Endothelial cell of umbilical vein (primary cell): ENCODE results near the gene ASAP2. TPM values are rescaled to one million over a fixed set of nuclear protein-coding genes. Genes with fewer than 3 reads are reported as not detected.

ENCODE experiments used
- BruUV-seq: library from RNA; stranded (reverse); fragments of 400-500 nt; replicated peaks from 2 replicates; lab custom pipeline; 2021; lab: Mats Ljungman, UMichigan
- CTCF ChIA-PET: fragments of 300-600, 350-600 bp; sonication (Branson Sonifier 250); formaldehyde crosslinking; loops from one replicate; lab custom pipeline; 2021; ENCODE audit warnings: antibody characterized with exemption, inconsistent platforms; lab: Charles Lee
- POLR2A ChIA-PET: fragments of 300-600, 350-600 bp; sonication (Branson Sonifier 250); formaldehyde crosslinking; loops from one replicate; lab custom pipeline; 2021; ENCODE audit warnings: antibody characterized with exemption, inconsistent platforms; lab: Charles Lee
- DNase-seq: peaks from one replicate; pipeline ENCODE4 v3.0.0-alpha.2; 2011; ENCODE audit warnings: low read depth, low spot score
- FAIRE-seq: peaks from 2 replicates; lab custom pipeline; 2011; peaks lifted over from hg19 to GRCh38; lab: Jason Lieb, UNC
- H2AFZ ChIP-seq: 2 replicates; pipeline ENCODE4 v1.6.0; 2012; ENCODE audit warnings: low read depth, low read length, control low read depth, inconsistent platforms
- H3K27ac ChIP-seq: 2 replicates; pipeline ENCODE4 v1.5.1; 2011; ENCODE audit warnings: low read depth, mild to moderate bottlenecking, control low read depth, low read length, moderate library complexity; ENCODE audit not compliant: insufficient read depth
- H3K27me3 ChIP-seq, 2 experiments: 2 replicates each; pipeline versions ENCODE4 v1.6.0 to v1.6.1; 2011; ENCODE audit warnings: low read length in 2 of 2, mixed read lengths in 1 of 2; ENCODE audit not compliant: control insufficient read depth in 2 of 2, insufficient read depth in 2 of 2
- H3K36me3 ChIP-seq, 2 experiments: 2 replicates in 1 of 2; 3 replicates in 1 of 2; pipeline ENCODE4 v1.5.1; 2011; ENCODE audit warnings: low read length in 2 of 2, mild to moderate bottlenecking in 1 of 2, moderate library complexity in 1 of 2; ENCODE audit not compliant: control insufficient read depth in 2 of 2, insufficient read depth in 2 of 2; ENCODE audit errors: extremely low read depth in 1 of 2
- H3K4me1 ChIP-seq: 3 replicates; pipeline ENCODE4 v1.5.1; 2011; ENCODE audit warnings: mild to moderate bottlenecking, low read length; ENCODE audit not compliant: control insufficient read depth, insufficient read depth; ENCODE audit errors: extremely low read depth
- H3K4me2 ChIP-seq: 2 replicates; pipeline ENCODE4 v1.6.1; 2011; ENCODE audit warnings: low read length, control low read depth, mixed read lengths; ENCODE audit not compliant: insufficient read depth
- H3K4me3 ChIP-seq, 3 experiments: fragments of 200-600 bp in 1 of 3; sonication (generic), shearing (Covaris generic) in 1 of 3; replicated peaks in 1 of 3; 2 replicates each; pipeline ENCODE4 v1.5.1; 2011 to 2016; ENCODE audit warnings: control low read depth in 3 of 3, low read length in 3 of 3, mild to moderate bottlenecking in 2 of 3, inconsistent platforms in 1 of 3, low read depth in 1 of 3, moderate library complexity in 1 of 3; ENCODE audit not compliant: insufficient read depth in 1 of 3
- H3K79me2 ChIP-seq: 2 replicates; pipeline ENCODE4 v1.6.0; 2012; ENCODE audit warnings: low read length, inconsistent platforms; ENCODE audit not compliant: control insufficient read depth, insufficient read depth
- H3K9ac ChIP-seq: replicated peaks from 2 replicates; pipeline ENCODE3; 2011; ENCODE audit warnings: low read length, control low read depth; ENCODE audit not compliant: insufficient read depth; ENCODE audit errors: extremely low read depth
- H3K9me1 ChIP-seq: replicated peaks from 3 replicates; pipeline ENCODE4 v1.6.0; 2011; ENCODE audit warnings: mild to moderate bottlenecking, low read length; ENCODE audit not compliant: control insufficient read depth, insufficient read depth; ENCODE audit errors: extremely low read depth
- H3K9me3 ChIP-seq: replicated peaks from 2 replicates; pipeline ENCODE4 v1.5.1; 2012; ENCODE audit warnings: low read length, inconsistent platforms; ENCODE audit not compliant: control insufficient read depth, insufficient read depth
- H4K20me1 ChIP-seq: replicated peaks from 2 replicates; pipeline ENCODE3; 2011; ENCODE audit warnings: mild to moderate bottlenecking, low read length; ENCODE audit not compliant: control insufficient read depth, insufficient read depth; ENCODE audit errors: extremely low read depth
- EZH2 ChIP-seq: IDR thresholded peaks from 2 replicates; pipeline ENCODE4 v1.6.1; 2012; ENCODE audit warnings: borderline replicate concordance, low read depth, mild to moderate bottlenecking, moderate library complexity, low read length, inconsistent platforms; ENCODE audit not compliant: severe bottlenecking
- FOS ChIP-seq: IDR thresholded peaks from 2 replicates; pipeline ENCODE4 v1.6.1; 2011; ENCODE audit warnings: mild to moderate bottlenecking, low read length, moderate library complexity, borderline replicate concordance; ENCODE audit not compliant: insufficient read depth
- GATA2 ChIP-seq: IDR thresholded peaks from 2 replicates; pipeline ENCODE4 v1.7.0; 2011; ENCODE audit warnings: low read depth, mild to moderate bottlenecking, moderate library complexity, mixed read lengths, low read length; ENCODE audit not compliant: insufficient read length, insufficient read depth
- JUN ChIP-seq: IDR thresholded peaks from 2 replicates; pipeline ENCODE4 v1.6.1; 2011; ENCODE audit warnings: borderline replicate concordance, low read depth; ENCODE audit not compliant: insufficient read length, insufficient read depth
- MYC ChIP-seq: IDR thresholded peaks from one replicate; pipeline ENCODE4 v1.6.1; 2011; ENCODE audit warnings: mild to moderate bottlenecking, low read depth, low read length
- POLR2A ChIP-seq: IDR thresholded peaks from 2 replicates; pipeline ENCODE4 v1.6.1; 2012; ENCODE audit warnings: low read depth, mild to moderate bottlenecking, control low read depth, low read length
- POLR2AphosphoS5 ChIP-seq: IDR thresholded peaks from 2 replicates; pipeline ENCODE4 v1.6.1; 2012; ENCODE audit warnings: low read depth, mild to moderate bottlenecking, control low read depth, low read length, moderate library complexity; ENCODE audit not compliant: insufficient read depth
- dilution Hi-C: fragments of 300-500 bp; cut with MboI; formaldehyde crosslinking; loops from one replicate; pipeline ENCODE4 v1.15.0; 2019; ENCODE audit warnings: low sequenced_read_pairs; ENCODE audit not compliant: extremely low pct_ligation_motif_present
- intact Hi-C: fragments of 100-400 bp; cut with micrococcal nuclease; formaldehyde crosslinking; loops from one replicate; pipeline ENCODE4 v1.10.0; 2022
- polyA plus RNA-seq, 4 experiments: library from polyadenylated mRNA; depleted of rRNA in 3 of 4; stranded (reverse) in 3 of 4; unstranded in 1 of 4; fragments of >200 nt; gene quantifications; 2 replicates each; pipeline versions ENCODE4 v1.2.1 to v1.2.3, GENCODE V29; 2011 to 2012; ENCODE audit warnings: missing spikeins in 1 of 4
- total RNA-seq: library from RNA; stranded (reverse); gene quantifications from 2 replicates; pipeline ENCODE4 v1.2.3, GENCODE V29; 2021
- TF ChIP-seq, protein P1 (sequence below): IDR thresholded peaks from 2 replicates; pipeline ENCODE4 v1.6.1; 2011; ENCODE audit not compliant: insufficient read depth, insufficient read length
- TF ChIP-seq, protein P2 (sequence below), 2 donors: IDR thresholded peaks; 1 replicate in 1 of 2; 2 replicates in 1 of 2; pipeline ENCODE4 v1.5.1; 2011; ENCODE audit warnings: low read length in 2 of 2, mild to moderate bottlenecking in 2 of 2, moderate library complexity in 2 of 2, control low read depth in 1 of 2, inconsistent platforms in 1 of 2, low read depth in 1 of 2; ENCODE audit not compliant: insufficient read depth in 1 of 2; ENCODE audit errors: extremely low read depth in 1 of 2

ASAP2 gene
- total and polyA plus RNA-seq, 2 donors (not counting 3 experiments of a cell fraction or from before 2014, with no cell fraction given) = 31.1 to 79.2 TPM

DNA sequence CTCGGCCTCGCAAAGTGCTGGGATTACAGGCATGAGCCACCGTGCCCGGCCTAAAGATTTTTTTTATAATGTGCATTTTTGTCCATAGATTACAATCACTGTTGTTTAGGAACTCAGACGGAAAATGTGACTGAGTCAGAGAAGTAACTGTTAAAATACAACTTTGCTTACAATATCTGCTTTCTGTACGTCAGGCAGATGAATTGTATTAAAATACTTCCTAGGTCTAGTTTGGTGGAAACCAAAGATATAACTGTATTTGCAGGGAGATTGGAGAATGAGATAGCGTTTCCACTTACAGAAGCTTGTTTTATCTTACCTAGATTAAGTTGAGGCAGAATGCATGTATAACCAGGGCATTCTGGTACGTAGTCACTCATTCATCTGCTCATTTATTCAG lies 36.7 kb downstream of the ASAP2 start:
- CTCF ChIA-PET = interaction anchor here (0.6 to 2.1 kb wide), 4 partner anchors 20 to 73 kb away, joined by 3 to 5 read pairs (median 4); no protein-coding TSS in a partner anchor
- Histone ChIP-seq H3K9me3 (no peaks in the 10 kb centered on the region), H3K9ac (no peak overlapping the region), H3K27ac (no peak overlapping the region), H3K27me3 (no peaks in the 10 kb centered on the region), H3K4me2 (no peak overlapping the region), H3K9me1 (no peaks in the 10 kb centered on the region), H3K4me1 (peaks cover 26% of the 10 kb centered on the region), H3K79me2 (peaks cover 98% of the 10 kb centered on the region), H3K36me3 (no peaks in the 10 kb centered on the region), H3K4me3 (no peak overlapping the region), H4K20me1 (no peaks in the 10 kb centered on the region), H2AFZ (no peak overlapping the region)
- TF ChIP-seq, protein P1, sequence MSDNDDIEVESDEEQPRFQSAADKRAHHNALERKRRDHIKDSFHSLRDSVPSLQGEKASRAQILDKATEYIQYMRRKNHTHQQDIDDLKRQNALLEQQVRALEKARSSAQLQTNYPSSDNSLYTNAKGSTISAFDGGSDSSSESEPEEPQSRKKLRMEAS = no peak
- TF ChIP-seq POLR2A (no peak), JUN (no peak), EZH2 (no peak), GATA2 (no peak), MYC (no peak), POLR2AphosphoS5 (no peak), FOS (no peak)
- TF ChIP-seq, protein P2, sequence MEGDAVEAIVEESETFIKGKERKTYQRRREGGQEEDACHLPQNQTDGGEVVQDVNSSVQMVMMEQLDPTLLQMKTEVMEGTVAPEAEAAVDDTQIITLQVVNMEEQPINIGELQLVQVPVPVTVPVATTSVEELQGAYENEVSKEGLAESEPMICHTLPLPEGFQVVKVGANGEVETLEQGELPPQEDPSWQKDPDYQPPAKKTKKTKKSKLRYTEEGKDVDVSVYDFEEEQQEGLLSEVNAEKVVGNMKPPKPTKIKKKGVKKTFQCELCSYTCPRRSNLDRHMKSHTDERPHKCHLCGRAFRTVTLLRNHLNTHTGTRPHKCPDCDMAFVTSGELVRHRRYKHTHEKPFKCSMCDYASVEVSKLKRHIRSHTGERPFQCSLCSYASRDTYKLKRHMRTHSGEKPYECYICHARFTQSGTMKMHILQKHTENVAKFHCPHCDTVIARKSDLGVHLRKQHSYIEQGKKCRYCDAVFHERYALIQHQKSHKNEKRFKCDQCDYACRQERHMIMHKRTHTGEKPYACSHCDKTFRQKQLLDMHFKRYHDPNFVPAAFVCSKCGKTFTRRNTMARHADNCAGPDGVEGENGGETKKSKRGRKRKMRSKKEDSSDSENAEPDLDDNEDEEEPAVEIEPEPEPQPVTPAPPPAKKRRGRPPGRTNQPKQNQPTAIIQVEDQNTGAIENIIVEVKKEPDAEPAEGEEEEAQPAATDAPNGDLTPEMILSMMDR (IDR thresholded peaks at IDR 0.05; ENCODE audit: extremely low read depth in 1 of 2, insufficient read depth in 1 of 2, low read depth in 1 of 2, low read length in 2 of 2) = no peak
- dilution Hi-C loops (no loop called here), intact Hi-C loops (no loop called here)
- POLR2A ChIA-PET = no interaction called here
- DNase-seq (peak; percentile 70), FAIRE-seq (peak; percentile 24)
- BruUV-seq = no TSS peak
